Small intestine (tissue), 7 donors: ENCODE data around the gene GDF3. TPM values are rescaled to one million over a fixed set of nuclear protein-coding genes. Genes with fewer than 3 reads are reported as not detected.
"Not testable (repeated sequence)": the region's sequence is repeated elsewhere in the genome, so short reads cannot be mapped to it uniquely, and the experiment has no call there.

Source experiments
- DNase-seq, 2 donors: peaks; one replicate each; pipeline versions ENCODE4 v3.0.0 to v3.0.0-alpha.2; 2013
- FAIRE-seq: peaks from 2 replicates; lab custom pipeline; 2012; peaks lifted over from hg19 to GRCh38; lab: Jason Lieb, UNC
- H3K27ac ChIP-seq, 3 donors: one replicate each; pipeline ENCODE4 v1.5.1; 2013; ENCODE audit warnings: low read length in 2 of 3, mild to moderate bottlenecking in 2 of 3, control low read depth in 1 of 3, inconsistent platforms in 1 of 3, low read depth in 1 of 3, moderate library complexity in 1 of 3
- H3K27me3 ChIP-seq, 3 donors: one replicate each; pipeline ENCODE4 v1.6.1; 2013; ENCODE audit warnings: low read length in 3 of 3, inconsistent platforms in 1 of 3; ENCODE audit not compliant: control insufficient read depth in 3 of 3, insufficient read depth in 3 of 3
- H3K36me3 ChIP-seq, 3 donors: one replicate each; pipeline ENCODE4 v1.6.1; 2013; ENCODE audit warnings: low read length in 3 of 3, inconsistent platforms in 1 of 3, low read depth in 1 of 3, mild to moderate bottlenecking in 1 of 3, moderate library complexity in 1 of 3; ENCODE audit not compliant: control insufficient read depth in 3 of 3, insufficient read depth in 2 of 3
- H3K4me1 ChIP-seq, 3 donors: one replicate each; pipeline ENCODE4 v1.6.1; 2013; ENCODE audit warnings: low read length in 2 of 3, inconsistent platforms in 1 of 3, low read depth in 1 of 3, mild to moderate bottlenecking in 1 of 3, moderate library complexity in 1 of 3; ENCODE audit not compliant: control insufficient read depth in 3 of 3, insufficient read depth in 2 of 3
- H3K4me3 ChIP-seq, 3 donors: one replicate each; pipeline ENCODE4 v1.5.1; 2013; ENCODE audit warnings: low read length in 3 of 3, control low read depth in 1 of 3, inconsistent platforms in 1 of 3, low read depth in 1 of 3, mild to moderate bottlenecking in 1 of 3, moderate library complexity in 1 of 3
- H3K9me3 ChIP-seq, 2 donors: one replicate each; pipeline ENCODE4 v1.6.1; 2013; ENCODE audit warnings: low read depth in 1 of 2, low read length in 1 of 2; ENCODE audit not compliant: control insufficient read depth in 2 of 2, insufficient read depth in 1 of 2
- WGBS, 3 donors: extraction: QIAGEN DNeasy Blood & Tissue Kit; methylation state at CpG; one replicate each; pipeline ENCODE4 v1.1.7; 2013; 5-methylcytosine and 5-hydroxymethylcytosine counted together
- polyA plus RNA-seq, 4 donors: library from polyadenylated mRNA; stranded (reverse) in 3 of 4; unstranded in 1 of 4; fragments of 200-250 nt in 3 of 4; fragments of 120-200 nt in 1 of 4; gene quantifications; one replicate each; pipeline versions ENCODE4 v1.2.1 to v1.2.3, GENCODE V29; 2013
- donor health status: healthy with polysubstance abuse.
- donor health status: control.
- donor health status: control.
- donor health status: Bipolar disorder and iron deficiency.
- donor health status: healthy.

GDF3 gene
- polyA plus RNA-seq, 4 donors, result 0.09 to 0.31 TPM; not detected in 2

GRCh38 chr12:7679251-7680045 lies 16.1 kb downstream of the GDF3 start:
- 64 to 65% (median 65%) methylated on average over 9 of the region's 9 CpGs for WGBS, 3 donors
- no peak for DNase-seq
- no peaks in the 10 kb centered on the region for H3K9me3 ChIP-seq
- FAIRE-seq, result no peak
- H3K27ac ChIP-seq, result no peak overlapping the region
- no peaks in the 10 kb centered on the region for H3K4me1 ChIP-seq
- H3K27me3 ChIP-seq, result no peaks in the 10 kb centered on the region
- H3K36me3 ChIP-seq, result no peaks in the 10 kb centered on the region
- no peak overlapping the region for H3K4me3 ChIP-seq

GRCh38 chr12:7678744-7679143 lies 16.8 kb downstream of the GDF3 start:
- Histone ChIP-seq H3K4me1 (no peaks in the 10 kb centered on the region), H3K27me3 (no peaks in the 10 kb centered on the region), H3K36me3 (no peaks in the 10 kb centered on the region), H3K4me3 (no peak overlapping the region), H3K9me3 (no peaks in the 10 kb centered on the region), H3K27ac (no peak overlapping the region)
- FAIRE-seq, result no peak
- WGBS, 3 donors, result 38 to 71% (median 39%) methylated on average over 8 of the region's 8 CpGs
- peak in 1 of 2 donors; percentile 60 for DNase-seq

- not testable (repeated sequence) for H3K4me3 ChIP-seq, FAIRE-seq, H3K27me3 ChIP-seq, H3K27ac ChIP-seq, H3K36me3 ChIP-seq, H3K9me3 ChIP-seq, H3K4me1 ChIP-seq
- WGBS, 3 donors, result 52 to 67% (median 56%) methylated on average over 9 of the region's 9 CpGs
- peak in 1 of 2 donors; percentile 34 for DNase-seq
Observed at GRCh38 chr12:7677432-7677888, 18.1 kb downstream of the GDF3 start.

GRCh38 chr12:7675455-7675854 lies 20.1 kb downstream of the GDF3 start:
- not testable (repeated sequence) for H3K36me3 ChIP-seq, H3K4me3 ChIP-seq, H3K27me3 ChIP-seq, H3K4me1 ChIP-seq, DNase-seq, H3K27ac ChIP-seq, FAIRE-seq, H3K9me3 ChIP-seq
- WGBS, 3 donors, result 29 to 45% (median 41%) methylated on average over 6 of the region's 6 CpGs

GRCh38 chr12:7668171-7668570 lies 27.4 kb downstream of the GDF3 start:
- H3K4me1 ChIP-seq, result peaks cover 0 to 15% (median 0%) of the 10 kb centered on the region in 3 donors
- H3K27ac ChIP-seq, result peak overlapping the region in 1 of 3 donors; percentile 77
- DNase-seq, result peak; percentile 53 to 61
- FAIRE-seq, result no peak
- no peaks in the 10 kb centered on the region for H3K27me3 ChIP-seq
- no peak overlapping the region for H3K4me3 ChIP-seq
- H3K36me3 ChIP-seq, result no peaks in the 10 kb centered on the region
- 33 to 59% (median 43%) methylated on average over 5 of the region's 5 CpGs for WGBS, 3 donors
- H3K9me3 ChIP-seq, result no peaks in the 10 kb centered on the region

- WGBS, 3 donors, result 48 to 70% (median 65%) methylated on average over 4 of the region's 4 CpGs
- no peak overlapping the region for H3K4me3 ChIP-seq
- no peak for FAIRE-seq
- peak overlapping the region; percentile 64 to 84 (median 77) for H3K27ac ChIP-seq
- H3K36me3 ChIP-seq, result no peaks in the 10 kb centered on the region
- H3K27me3 ChIP-seq, result no peaks in the 10 kb centered on the region
- H3K9me3 ChIP-seq, result no peaks in the 10 kb centered on the region
- peaks cover 0 to 15% (median 0%) of the 10 kb centered on the region in 3 donors for H3K4me1 ChIP-seq
- peak; percentile 49 to 65 for DNase-seq
Observed at GRCh38 chr12:7667125-7667524, 28.4 kb downstream of the GDF3 start.

- Histone ChIP-seq H3K27me3 (no peaks in the 10 kb centered on the region), H3K36me3 (no peaks in the 10 kb centered on the region), H3K4me3 (no peak overlapping the region), H3K4me1 (peaks cover 0 to 15% (median 0%) of the 10 kb centered on the region in 3 donors), H3K27ac (peak overlapping the region; percentile 56 to 81 (median 71)), H3K9me3 (no peaks in the 10 kb centered on the region)
- 10 to 67% (median 16%) methylated on average over 2 to 5 of the region's 5 CpGs for WGBS, 3 donors
- DNase-seq, result peak; percentile 89 to 97
- FAIRE-seq, result no peak
Observed at GRCh38 chr12:7666595-7666994, 29.0 kb downstream of the GDF3 start.

- 74 to 89% (median 87%) methylated on average over 5 of the region's 5 CpGs for whole genome bisulfite sequencing, 3 donors
- DNase-seq, result no peak
- peaks cover 0 to 4% (median 3%) of the 10 kb centered on the region in 3 donors for H3K4me1 ChIP-seq
- no peak overlapping the region for H3K4me3 ChIP-seq
- H3K9me3 ChIP-seq, result no peaks in the 10 kb centered on the region
- FAIRE-seq, result no peak
- no peaks in the 10 kb centered on the region for H3K36me3 ChIP-seq
- H3K27ac ChIP-seq, result no peak overlapping the region
- no peaks in the 10 kb centered on the region for H3K27me3 ChIP-seq
Observed at GRCh38 chr12:7661741-7662140, 33.8 kb downstream of the GDF3 start.
